Cardiac muscle cell (in vitro differentiated cells and primary cell): ENCODE measurements around the gene CD207. TPM values are rescaled to one million over a fixed set of nuclear protein-coding genes. Genes with fewer than 3 reads are reported as not detected.

Source experiments
- DNase-seq, 2 donors: peaks; one replicate each; pipeline versions ENCODE4 v3.0.0 to v3.0.0-alpha.2; 2010 to 2017; ENCODE audit warnings: low read depth in 1 of 2, low spot score in 1 of 2
- H3K27ac ChIP-seq: fragments of 200-600 bp; sonication (generic); 2 replicates; pipeline ENCODE4 v1.5.1; 2016
- H3K27me3 ChIP-seq: fragments of 200-600 bp; sonication (generic); 2 replicates; pipeline ENCODE4 v1.6.0; 2016; ENCODE audit warnings: control low read depth
- H3K36me3 ChIP-seq: fragments of 200-600 bp; sonication (generic); 2 replicates; pipeline ENCODE4 v1.5.1; 2016; ENCODE audit warnings: control low read depth
- H3K4me1 ChIP-seq: fragments of 200-600 bp; sonication (generic); 2 replicates; pipeline ENCODE4 v1.8.1; 2017; ENCODE audit warnings: low read depth, mild to moderate bottlenecking, mixed run types
- H3K4me3 ChIP-seq: fragments of 200-600 bp; sonication (generic); 2 replicates; pipeline ENCODE4 v1.5.1; 2016; ENCODE audit warnings: mild to moderate bottlenecking
- H3K9me3 ChIP-seq: fragments of 200-600 bp; sonication (generic); 2 replicates; pipeline ENCODE4 v1.5.1; 2017; ENCODE audit warnings: low read depth, mild to moderate bottlenecking, control low read depth
- polyA plus RNA-seq: library from polyadenylated mRNA; unstranded; fragments of >200 nt; fragmentation: Nextera tagmentation; extraction: Ambion mirVana; gene quantifications from 2 replicates; pipeline ENCODE4 v1.2.1, GENCODE V29; 2016
- total RNA-seq: library from RNA; depleted of rRNA; stranded (reverse); fragments of >200 nt; gene quantifications from 2 replicates; pipeline ENCODE4 v1.2.3, GENCODE V29; 2016
- TF ChIP-seq, protein P1 (sequence below): IDR thresholded peaks from 2 replicates; pipeline ENCODE4 v1.5.1; 2012; ENCODE audit warnings: low read depth, mild to moderate bottlenecking, low read length

Gene CD207
- total and polyA plus RNA-seq, 2 experiments from 2014 or later: not detected

DNA sequence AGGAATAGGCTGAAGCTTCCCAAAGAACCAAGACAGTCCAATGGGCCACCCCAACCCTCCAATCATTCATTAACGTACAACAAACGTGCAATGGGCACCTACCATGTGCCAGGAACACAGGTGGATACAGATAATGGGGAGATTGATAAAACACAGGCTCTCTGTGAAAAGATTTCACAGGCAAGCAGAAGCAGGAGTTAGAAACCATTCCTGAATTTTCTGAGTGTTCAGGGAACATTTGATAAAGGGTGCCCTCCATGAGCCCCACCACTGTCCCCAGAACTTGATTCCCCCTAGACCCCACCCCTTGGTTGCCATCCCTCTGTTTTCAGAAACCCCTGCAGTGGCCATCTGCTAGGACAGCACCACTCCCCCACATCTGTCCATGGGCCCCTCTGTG, 1.5 kb downstream of the CD207 start:
- no peak for DNase-seq
- H3K27ac ChIP-seq: no peak overlapping the region
- TF ChIP-seq, protein P1, sequence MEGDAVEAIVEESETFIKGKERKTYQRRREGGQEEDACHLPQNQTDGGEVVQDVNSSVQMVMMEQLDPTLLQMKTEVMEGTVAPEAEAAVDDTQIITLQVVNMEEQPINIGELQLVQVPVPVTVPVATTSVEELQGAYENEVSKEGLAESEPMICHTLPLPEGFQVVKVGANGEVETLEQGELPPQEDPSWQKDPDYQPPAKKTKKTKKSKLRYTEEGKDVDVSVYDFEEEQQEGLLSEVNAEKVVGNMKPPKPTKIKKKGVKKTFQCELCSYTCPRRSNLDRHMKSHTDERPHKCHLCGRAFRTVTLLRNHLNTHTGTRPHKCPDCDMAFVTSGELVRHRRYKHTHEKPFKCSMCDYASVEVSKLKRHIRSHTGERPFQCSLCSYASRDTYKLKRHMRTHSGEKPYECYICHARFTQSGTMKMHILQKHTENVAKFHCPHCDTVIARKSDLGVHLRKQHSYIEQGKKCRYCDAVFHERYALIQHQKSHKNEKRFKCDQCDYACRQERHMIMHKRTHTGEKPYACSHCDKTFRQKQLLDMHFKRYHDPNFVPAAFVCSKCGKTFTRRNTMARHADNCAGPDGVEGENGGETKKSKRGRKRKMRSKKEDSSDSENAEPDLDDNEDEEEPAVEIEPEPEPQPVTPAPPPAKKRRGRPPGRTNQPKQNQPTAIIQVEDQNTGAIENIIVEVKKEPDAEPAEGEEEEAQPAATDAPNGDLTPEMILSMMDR: no peak
- no peak overlapping the region for H3K4me3 ChIP-seq
- no peaks in the 10 kb centered on the region for H3K4me1 ChIP-seq
- H3K36me3 ChIP-seq: no peaks in the 10 kb centered on the region
- H3K9me3 ChIP-seq: no peaks in the 10 kb centered on the region
- no peaks in the 10 kb centered on the region for H3K27me3 ChIP-seq

DNA sequence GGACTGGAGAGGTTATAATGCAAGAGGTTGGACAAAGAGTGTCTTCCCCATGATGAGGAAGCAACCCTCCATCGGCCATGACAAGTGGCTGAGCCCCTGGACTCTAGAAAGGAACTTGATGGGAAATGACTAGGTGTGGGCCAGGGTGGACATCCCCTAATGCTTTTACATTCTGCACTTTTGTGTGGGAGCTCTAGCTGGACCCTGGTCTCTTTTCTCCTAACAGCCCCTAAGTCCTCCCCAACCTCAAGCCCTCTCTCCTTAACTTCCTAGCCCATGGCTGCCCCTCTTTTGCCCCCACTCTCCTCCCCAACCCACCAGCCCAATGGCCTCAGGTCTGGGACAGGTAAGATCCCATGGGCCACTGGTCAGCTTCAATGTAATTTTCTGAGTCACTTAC, 2.4 kb downstream of the CD207 start:
- Histone ChIP-seq H3K4me3 (no peak overlapping the region), H3K9me3 (no peaks in the 10 kb centered on the region), H3K27ac (no peak overlapping the region), H3K4me1 (no peaks in the 10 kb centered on the region), H3K27me3 (no peaks in the 10 kb centered on the region), H3K36me3 (no peaks in the 10 kb centered on the region)
- DNase-seq: no peak
- TF ChIP-seq, protein P1: no peak

DNA sequence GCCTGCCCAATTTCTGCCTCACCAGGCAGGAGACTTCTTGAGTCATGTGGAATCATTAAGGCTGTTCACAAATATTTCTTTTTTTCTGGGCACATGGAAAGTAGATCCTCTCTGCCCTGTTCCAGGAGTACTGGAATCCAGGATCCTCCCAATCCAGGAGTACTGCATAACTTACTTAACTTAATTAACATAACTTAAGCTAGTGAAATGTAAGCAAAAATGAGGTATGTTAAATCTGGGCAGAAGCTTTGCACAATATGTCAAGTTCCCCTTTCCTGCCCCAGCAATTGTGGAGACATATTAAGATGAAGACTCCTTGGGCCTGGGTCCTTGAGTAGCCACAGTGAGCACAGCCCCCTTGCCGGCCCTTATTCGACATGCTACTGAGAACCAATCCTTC, 3.2 kb downstream of the CD207 start:
- no peak for DNase-seq
- no peaks in the 10 kb centered on the region for H3K9me3 ChIP-seq
- no peaks in the 10 kb centered on the region for H3K4me1 ChIP-seq
- no peak overlapping the region for H3K4me3 ChIP-seq
- TF ChIP-seq, protein P1: no peak
- H3K36me3 ChIP-seq: no peaks in the 10 kb centered on the region
- no peak overlapping the region for H3K27ac ChIP-seq
- no peaks in the 10 kb centered on the region for H3K27me3 ChIP-seq

DNA sequence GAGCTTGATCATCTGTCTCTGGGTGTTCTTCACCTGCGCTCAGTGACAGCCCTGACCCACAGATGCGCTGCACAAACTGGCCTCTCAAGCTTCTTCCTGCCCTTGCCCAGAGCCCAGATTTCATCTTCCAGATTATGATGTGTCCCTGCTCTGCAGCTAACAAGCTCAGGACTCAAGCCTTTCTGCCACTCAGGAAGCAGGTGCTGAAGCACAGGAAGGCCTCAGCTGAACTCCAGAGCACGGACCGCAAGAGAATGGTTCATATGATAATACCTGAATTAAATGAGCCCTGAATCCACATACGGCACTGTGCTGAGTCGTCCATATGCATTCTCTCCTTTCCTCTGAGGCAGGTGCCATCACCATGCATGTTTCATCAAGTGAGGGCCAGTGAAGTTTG, 3.8 kb downstream of the CD207 start:
- no peaks in the 10 kb centered on the region for H3K9me3 ChIP-seq
- H3K27me3 ChIP-seq: no peaks in the 10 kb centered on the region
- no peak for DNase-seq
- H3K36me3 ChIP-seq: no peaks in the 10 kb centered on the region
- no peak overlapping the region for H3K27ac ChIP-seq
- H3K4me1 ChIP-seq: no peaks in the 10 kb centered on the region
- H3K4me3 ChIP-seq: no peak overlapping the region
- TF ChIP-seq, protein P1: no peak

DNA sequence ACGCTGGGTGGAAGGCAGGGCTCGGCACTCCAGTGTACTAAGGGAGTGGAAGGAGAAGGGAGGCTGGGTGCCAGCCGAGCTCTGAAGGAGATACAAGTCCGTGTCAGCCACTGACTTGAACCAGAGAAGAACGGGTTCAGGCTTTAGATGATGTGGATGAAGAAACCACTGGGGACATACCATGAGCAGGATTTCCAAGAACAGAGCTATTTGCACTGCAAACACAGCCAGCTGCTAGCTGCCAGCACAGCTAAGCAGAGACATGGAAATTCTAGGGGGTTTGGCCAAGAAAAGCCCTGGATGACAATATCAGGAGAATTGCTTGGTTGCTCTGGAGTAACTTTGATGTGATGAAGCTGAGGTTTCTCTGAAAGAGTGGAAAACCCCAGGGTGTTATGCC, 5.2 kb downstream of the CD207 start:
- Histone ChIP-seq H3K36me3 (no peaks in the 10 kb centered on the region), H3K4me1 (no peaks in the 10 kb centered on the region), H3K4me3 (no peak overlapping the region), H3K9me3 (no peaks in the 10 kb centered on the region), H3K27me3 (no peaks in the 10 kb centered on the region), H3K27ac (no peak overlapping the region)
- peak in 1 of 2 donors; percentile 22 for DNase-seq
- TF ChIP-seq, protein P1: no peak

DNA sequence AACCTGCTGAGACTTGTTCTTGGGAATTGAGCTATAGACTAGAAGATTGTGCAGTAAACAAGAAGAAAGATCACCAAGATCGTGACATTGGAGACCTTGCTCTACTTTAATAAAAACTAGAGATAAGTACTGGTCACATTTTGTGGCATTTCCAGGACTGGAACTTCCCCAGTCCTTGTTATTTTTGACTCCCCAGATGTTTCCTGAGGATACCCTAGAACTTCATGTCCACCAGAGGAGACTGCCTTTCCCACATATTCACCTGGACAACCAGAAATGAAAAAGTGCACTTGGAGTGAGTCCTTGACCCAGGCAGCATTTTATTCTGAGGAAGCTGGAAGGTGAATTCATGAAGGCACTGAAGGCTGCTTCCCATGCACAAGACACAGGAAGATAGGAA, 5.7 kb downstream of the CD207 start:
- H3K27ac ChIP-seq: no peak overlapping the region
- no peak overlapping the region for H3K4me3 ChIP-seq
- TF ChIP-seq, protein P1: no peak
- H3K9me3 ChIP-seq: no peaks in the 10 kb centered on the region
- no peaks in the 10 kb centered on the region for H3K27me3 ChIP-seq
- no peaks in the 10 kb centered on the region for H3K4me1 ChIP-seq
- H3K36me3 ChIP-seq: no peaks in the 10 kb centered on the region
- DNase-seq: no peak
